CD4-positive, alpha-beta T cell treated with Interleukin-12 subunit alpha and Interleukin-12 subunit beta, for 1 hour (primary cell): ENCODE data around the gene GRK5.

Experiments
- DNase-seq: peaks from one replicate; pipeline ENCODE4 v3.0.0-alpha.2; 2020

The GRK5 gene

GRCh38 chr10:119199231-119199992, 8.0 kb upstream of the GRK5 start:
- DNase-seq: peak; percentile 65

GRCh38 chr10:119201233-119201632, 6.1 kb upstream of the GRK5 start:
- no peak for DNase-seq

GRCh38 chr10:119203006-119203405, 4.4 kb upstream of the GRK5 start:
- DNase-seq: no peak

GRCh38 chr10:119205894-119206602, 1.3 kb upstream of the GRK5 start:
- DNase-seq: peak; percentile 46

- peak; percentile 76 for DNase-seq
Measured at GRCh38 chr10:119206603-119207365, 587 bp upstream of the GRK5 start.

- DNase-seq: peak; percentile 30
Measured at GRCh38 chr10:119207713-119208552, 562 bp downstream of the GRK5 start.

- DNase-seq: peak; percentile 15
Measured at GRCh38 chr10:119208553-119208940, 1.2 kb downstream of the GRK5 start.

- DNase-seq: peak; percentile 60
Measured at GRCh38 chr10:119209035-119209735, 1.8 kb downstream of the GRK5 start.

- no peak for DNase-seq
Measured at GRCh38 chr10:119209736-119210355, 2.5 kb downstream of the GRK5 start.

GRCh38 chr10:119210633-119211032, 3.3 kb downstream of the GRK5 start:
- no peak for DNase-seq

GRCh38 chr10:119211176-119211575, 3.8 kb downstream of the GRK5 start:
- DNase-seq: no peak

- DNase-seq: peak; percentile 41
Measured at GRCh38 chr10:119211625-119212441, 4.5 kb downstream of the GRK5 start.

GRCh38 chr10:119215371-119215770, 8.0 kb downstream of the GRK5 start:
- no peak for DNase-seq

- DNase-seq: no peak
Measured at GRCh38 chr10:119216127-119216526, 8.8 kb downstream of the GRK5 start.

- DNase-seq: no peak
Measured at GRCh38 chr10:119217401-119217800, 10.0 kb downstream of the GRK5 start.

- DNase-seq: no peak
Measured at GRCh38 chr10:119217991-119218490, 10.7 kb downstream of the GRK5 start.

- no peak for DNase-seq
Measured at GRCh38 chr10:119219871-119220270, 12.5 kb downstream of the GRK5 start.

- no peak for DNase-seq
Measured at GRCh38 chr10:119221201-119221600, 13.8 kb downstream of the GRK5 start.

- DNase-seq: no peak
Measured at GRCh38 chr10:119221666-119222065, 14.3 kb downstream of the GRK5 start.

GRCh38 chr10:119222537-119222936, 15.2 kb downstream of the GRK5 start:
- DNase-seq: no peak
